ENCODE measurements around the gene CCDC148. TPM values are rescaled to one million over a fixed set of nuclear protein-coding genes. Genes with fewer than 3 reads are reported as not detected.

Gene CCDC148
- total RNA-seq, 4 donors from 2014 or later = 0.66 TPM; not detected in 3

DNA sequence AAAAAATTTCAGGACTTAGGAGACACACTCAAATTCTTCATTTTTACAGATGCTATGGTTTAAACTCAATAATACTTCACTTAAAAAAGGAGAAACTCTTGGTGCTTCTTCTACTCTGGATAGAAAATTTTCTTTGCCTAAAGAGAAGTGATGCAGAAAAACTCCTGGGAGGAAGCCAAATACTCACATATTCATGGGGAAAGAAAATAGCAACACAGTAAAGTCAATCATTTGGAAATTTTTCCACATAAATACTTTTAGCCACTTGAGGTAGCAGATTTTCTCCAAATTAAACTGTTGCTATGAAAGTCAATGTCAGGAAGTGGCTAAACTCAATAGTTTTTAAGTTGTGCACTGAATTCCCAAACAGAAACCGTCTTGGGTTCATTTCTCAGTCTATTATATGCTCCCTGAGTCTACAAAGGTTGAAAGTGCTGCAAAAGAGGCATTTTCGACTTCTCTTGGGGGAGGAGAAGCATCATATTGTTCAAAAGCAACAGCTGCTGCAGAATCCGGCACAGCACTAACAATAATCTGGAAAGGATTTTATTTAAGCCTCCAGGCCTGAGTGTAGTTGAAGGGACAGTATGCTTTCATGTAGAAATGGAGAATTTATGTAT, 273.8 kb downstream of the CCDC148 start:
- H3K4me3 ChIP-seq = no peak overlapping the region
- DNase-seq = no peak
- no peaks in the 10 kb centered on the region for H3K36me3 ChIP-seq
- no peaks in the 10 kb centered on the region for H3K27me3 ChIP-seq
- in situ Hi-C loops (cut with MboI; ENCODE audit: low sequenced_read_pairs in 4 of 4) = loop anchor here in 1 of 4 donors (25.0 kb wide), 1 partner anchor 555 kb away; no protein-coding TSS in a partner anchor
- ATAC-seq = no peak
- TF ChIP-seq POLR2A (IDR thresholded peaks at IDR 0.05) = no peak
- TF ChIP-seq, protein P1, sequence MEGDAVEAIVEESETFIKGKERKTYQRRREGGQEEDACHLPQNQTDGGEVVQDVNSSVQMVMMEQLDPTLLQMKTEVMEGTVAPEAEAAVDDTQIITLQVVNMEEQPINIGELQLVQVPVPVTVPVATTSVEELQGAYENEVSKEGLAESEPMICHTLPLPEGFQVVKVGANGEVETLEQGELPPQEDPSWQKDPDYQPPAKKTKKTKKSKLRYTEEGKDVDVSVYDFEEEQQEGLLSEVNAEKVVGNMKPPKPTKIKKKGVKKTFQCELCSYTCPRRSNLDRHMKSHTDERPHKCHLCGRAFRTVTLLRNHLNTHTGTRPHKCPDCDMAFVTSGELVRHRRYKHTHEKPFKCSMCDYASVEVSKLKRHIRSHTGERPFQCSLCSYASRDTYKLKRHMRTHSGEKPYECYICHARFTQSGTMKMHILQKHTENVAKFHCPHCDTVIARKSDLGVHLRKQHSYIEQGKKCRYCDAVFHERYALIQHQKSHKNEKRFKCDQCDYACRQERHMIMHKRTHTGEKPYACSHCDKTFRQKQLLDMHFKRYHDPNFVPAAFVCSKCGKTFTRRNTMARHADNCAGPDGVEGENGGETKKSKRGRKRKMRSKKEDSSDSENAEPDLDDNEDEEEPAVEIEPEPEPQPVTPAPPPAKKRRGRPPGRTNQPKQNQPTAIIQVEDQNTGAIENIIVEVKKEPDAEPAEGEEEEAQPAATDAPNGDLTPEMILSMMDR (IDR thresholded peaks at IDR 0.05 in 4 of 5, conservative IDR thresholded peaks at IDR 0.05 in 1 of 5) = no peak
- no peak overlapping the region for H3K27ac ChIP-seq
- intact Hi-C loops (cut with DNase I; ENCODE audit: low total_unique reads) = no loop called here
- H3K9me3 ChIP-seq = no peaks in the 10 kb centered on the region
- no peaks in the 10 kb centered on the region for H3K4me1 ChIP-seq

DNA sequence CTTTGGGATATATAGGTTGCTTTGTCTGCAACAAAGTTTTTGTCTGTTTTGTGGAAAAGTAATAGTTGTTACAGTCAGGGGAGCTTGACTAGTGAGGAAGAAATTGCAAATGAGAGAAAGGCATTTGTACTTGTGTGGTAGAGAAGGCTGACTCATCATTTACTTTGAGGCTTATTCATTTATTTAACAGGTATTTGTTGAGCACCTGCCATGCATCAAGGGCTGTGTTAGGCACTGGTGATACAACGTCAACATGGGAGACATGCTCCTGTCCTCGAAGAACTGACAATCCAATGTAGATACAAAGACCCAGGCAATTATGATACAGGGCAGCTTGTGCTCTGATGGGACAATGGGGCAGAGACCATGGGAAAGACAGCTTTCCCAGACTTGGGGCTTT, 275.4 kb downstream of the CCDC148 start:
- in situ Hi-C loops (cut with MboI; ENCODE audit: low sequenced_read_pairs in 4 of 4) = loop anchor here in 1 of 4 donors (25.0 kb wide), 1 partner anchor 556 kb away; no protein-coding TSS in a partner anchor
- TF ChIP-seq, protein P1 (IDR thresholded peaks at IDR 0.05 in 4 of 5, conservative IDR thresholded peaks at IDR 0.05 in 1 of 5) = no peak
- no peak for TF ChIP-seq POLR2A (IDR thresholded peaks at IDR 0.05)

DNA sequence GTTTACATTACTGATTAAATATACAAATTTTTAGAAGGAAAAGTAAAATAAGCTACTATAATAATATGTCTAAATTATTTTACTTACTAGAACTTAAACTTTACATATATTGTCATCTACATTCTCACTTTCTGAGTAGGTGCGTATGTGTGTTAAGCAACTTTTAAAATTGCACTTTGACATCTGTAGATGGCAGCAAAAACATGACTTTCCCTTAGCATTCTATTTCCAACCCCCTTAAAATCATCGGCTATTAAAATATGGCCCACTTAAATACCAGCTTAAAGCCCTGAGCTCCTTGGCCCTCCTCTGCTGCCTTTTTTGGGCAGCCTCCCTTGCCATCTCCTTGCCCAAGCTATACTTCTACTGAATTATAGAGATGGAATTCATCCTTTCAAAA, 276.9 kb downstream of the CCDC148 start:
- no peak overlapping the region for H3K4me3 ChIP-seq
- H3K36me3 ChIP-seq = no peaks in the 10 kb centered on the region
- no peak for ATAC-seq
- H3K27me3 ChIP-seq = no peaks in the 10 kb centered on the region
- no peaks in the 10 kb centered on the region for H3K9me3 ChIP-seq
- H3K27ac ChIP-seq = no peak overlapping the region
- DNase-seq = no peak
- TF ChIP-seq POLR2A (IDR thresholded peaks at IDR 0.05) = no peak
- TF ChIP-seq, protein P1 (IDR thresholded peaks at IDR 0.05 in 4 of 5, conservative IDR thresholded peaks at IDR 0.05 in 1 of 5) = no peak
- no peaks in the 10 kb centered on the region for H3K4me1 ChIP-seq
- in situ Hi-C loops (cut with MboI; ENCODE audit: low sequenced_read_pairs in 4 of 4) = loop anchor here in 1 of 4 donors (25.0 kb wide), 1 partner anchor 558 kb away; no protein-coding TSS in a partner anchor
- intact Hi-C loops (cut with DNase I; ENCODE audit: low total_unique reads) = no loop called here

More for the DNA sequence above, 275.4 kb downstream of the CCDC148 start:
- Histone ChIP-seq H3K4me3 (no peak overlapping the region), H3K27ac (no peak overlapping the region), H3K36me3 (no peaks in the 10 kb centered on the region), H3K4me1 (no peaks in the 10 kb centered on the region), H3K9me3 (no peaks in the 10 kb centered on the region), H3K27me3 (no peaks in the 10 kb centered on the region)
- ATAC-seq (no peak), DNase-seq (no peak)
- intact Hi-C loops (cut with DNase I; ENCODE audit: low total_unique reads) = no loop called here

DNA sequence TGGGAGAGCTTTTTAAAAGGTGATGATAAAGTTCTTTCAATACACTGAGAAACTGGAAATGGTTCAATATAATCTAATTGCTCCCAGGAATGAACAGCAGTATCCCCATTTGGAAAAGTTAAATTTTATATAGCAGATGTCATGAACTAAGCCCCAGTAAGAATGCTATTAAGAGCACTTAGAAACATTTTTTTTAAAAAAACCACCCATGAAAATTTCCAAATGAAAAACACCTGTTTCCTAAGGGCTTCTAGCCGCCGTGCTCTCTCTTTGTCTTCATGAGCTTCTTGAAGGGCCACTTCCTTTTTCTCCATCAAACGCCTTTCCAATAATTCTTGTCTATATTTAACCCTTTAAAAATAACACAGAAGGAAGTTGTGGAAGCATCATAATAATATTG, 277.9 kb downstream of the CCDC148 start:
- intact Hi-C loops (cut with DNase I; ENCODE audit: low total_unique reads) (no loop called here), in situ Hi-C loops (cut with MboI; ENCODE audit: low sequenced_read_pairs in 4 of 4) (loop anchor here in 1 of 4 donors (25.0 kb wide), 1 partner anchor 559 kb away; no protein-coding TSS in a partner anchor)
- no peaks in the 10 kb centered on the region for H3K9me3 ChIP-seq
- ATAC-seq = no peak
- no peak for DNase-seq
- TF ChIP-seq, protein P1 (IDR thresholded peaks at IDR 0.05 in 4 of 5, conservative IDR thresholded peaks at IDR 0.05 in 1 of 5) = no peak
- no peak for TF ChIP-seq POLR2A (IDR thresholded peaks at IDR 0.05)
- H3K36me3 ChIP-seq = no peaks in the 10 kb centered on the region
- no peaks in the 10 kb centered on the region for H3K4me1 ChIP-seq
- H3K27me3 ChIP-seq = no peaks in the 10 kb centered on the region
- no peak overlapping the region for H3K27ac ChIP-seq
- H3K4me3 ChIP-seq = no peak overlapping the region
